HG03432 (cell line): ENCODE measurements around the gene PGGHG.

Experiments
- ATAC-seq: cut with Tn5 transposase; IDR thresholded peaks from one replicate; pipeline ENCODE4 v1.9.1; 2021; ENCODE audit warnings: mild to moderate bottlenecking, moderate library complexity; ENCODE audit not compliant: unreplicated experiment

Gene PGGHG

DNA sequence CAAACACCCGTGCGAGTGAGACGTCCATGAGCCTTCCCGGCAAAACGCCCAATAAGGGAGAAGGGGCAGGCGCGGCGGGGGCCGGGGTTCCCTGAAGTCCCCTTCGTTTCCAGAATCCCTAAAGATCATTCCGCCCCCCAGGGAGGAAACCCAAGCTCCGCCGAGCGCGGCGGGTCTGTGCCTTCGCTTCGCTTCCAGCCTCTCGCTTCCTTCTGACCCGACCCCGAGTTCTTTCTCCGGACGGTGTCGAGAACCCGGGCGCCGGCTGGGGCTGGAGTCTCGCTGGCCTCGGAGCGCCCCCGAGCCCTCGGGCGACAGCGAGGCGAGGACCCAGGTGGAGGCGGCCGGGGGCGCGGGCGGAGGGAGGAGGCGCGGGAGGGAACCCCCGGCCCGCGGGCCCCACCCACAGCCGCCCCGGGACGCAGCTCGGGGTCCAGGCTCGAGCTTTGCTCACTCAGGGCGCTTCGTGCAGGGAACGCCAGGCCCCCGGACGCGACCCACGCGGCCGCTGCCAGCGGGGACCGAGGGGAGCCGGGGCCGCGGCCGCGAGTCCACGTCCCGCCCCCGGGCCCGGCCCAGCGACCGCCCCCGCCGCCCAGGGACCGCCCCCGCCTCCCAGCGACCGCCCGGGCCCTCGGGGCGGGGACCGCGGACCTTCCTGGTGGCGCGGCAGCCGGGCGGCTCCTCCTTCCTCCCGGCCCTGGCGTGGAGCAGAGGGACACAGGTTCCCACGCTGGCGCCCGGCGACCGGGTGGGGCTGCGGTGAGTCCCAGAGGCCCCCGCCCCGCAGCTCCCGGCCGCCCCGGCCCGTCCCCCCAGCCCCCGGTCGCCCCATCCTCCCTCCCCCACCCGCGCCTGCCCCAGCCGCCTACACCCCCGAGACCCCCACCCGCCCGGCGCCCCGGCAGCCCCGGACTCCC is at the start of gene PGGHG:
Gene PGGHG, plus strand, starts transcription at position 649 of the 920 bp plus-strand sequence. CDS start 691 bp downstream, outside the sequence.
- peak; percentile 68 for ATAC-seq

- no peak for ATAC-seq
These were observed 48.6 kb upstream of the PGGHG start for GRCh38 chr11:240315-240714.

- no peak for ATAC-seq
These were observed 47.3 kb upstream of the PGGHG start for GRCh38 chr11:241634-242033.

GRCh38 chr11:244376-244775 is 44.5 kb upstream of the PGGHG start:
- no peak for ATAC-seq

- ATAC-seq = no peak
These were observed 39.9 kb upstream of the PGGHG start for GRCh38 chr11:249062-249461.

DNA sequence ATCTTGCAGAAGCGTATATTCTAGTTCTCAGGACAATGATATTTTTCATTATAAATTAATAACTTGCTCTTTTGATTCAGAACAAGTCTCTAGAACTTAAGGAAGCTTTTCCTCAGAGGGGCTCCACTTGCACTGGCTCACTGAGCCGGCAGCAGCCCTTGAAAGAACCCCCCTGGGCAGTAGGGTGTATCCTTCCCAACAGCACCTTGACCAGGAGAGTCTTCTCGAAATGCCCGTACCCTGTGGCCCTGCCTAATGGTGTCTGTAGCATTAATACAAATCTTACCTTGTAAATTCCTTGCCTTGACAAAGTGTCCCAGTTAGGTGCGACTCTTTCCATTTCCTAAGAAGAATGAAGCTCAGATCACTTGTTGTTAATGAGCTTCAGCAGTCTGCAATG is 38.7 kb upstream of the PGGHG start:
- ATAC-seq = no peak

DNA sequence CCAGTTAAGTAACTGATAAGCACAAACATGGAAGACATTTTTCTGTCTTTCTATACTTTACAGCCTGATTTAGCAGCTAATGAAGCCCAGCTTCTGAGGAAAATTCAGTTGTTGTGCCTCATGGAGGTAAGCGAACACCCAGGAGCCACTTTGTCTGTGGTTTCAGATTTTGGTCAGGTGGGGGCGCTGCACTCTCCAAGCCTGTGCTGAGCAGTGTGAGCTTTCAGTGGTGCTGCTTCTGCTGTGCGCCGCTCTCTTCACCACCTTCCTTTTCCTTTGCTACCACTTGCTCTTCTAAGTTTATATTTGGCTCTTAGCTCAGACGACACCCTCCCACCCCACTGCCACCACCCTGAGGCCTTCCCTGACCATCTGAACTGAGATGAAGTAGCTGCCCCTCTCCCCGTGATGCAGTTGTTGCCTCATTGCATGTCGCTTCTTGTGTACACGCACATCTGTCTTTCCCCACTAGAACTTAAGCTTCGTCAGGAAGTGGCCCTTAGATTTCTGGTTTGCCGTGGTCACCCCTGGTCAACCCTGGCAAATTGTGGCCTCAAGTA is 38.1 kb upstream of the PGGHG start:
- ATAC-seq = no peak

- no peak for ATAC-seq
These were observed 37.4 kb upstream of the PGGHG start for GRCh38 chr11:251550-251949.

DNA sequence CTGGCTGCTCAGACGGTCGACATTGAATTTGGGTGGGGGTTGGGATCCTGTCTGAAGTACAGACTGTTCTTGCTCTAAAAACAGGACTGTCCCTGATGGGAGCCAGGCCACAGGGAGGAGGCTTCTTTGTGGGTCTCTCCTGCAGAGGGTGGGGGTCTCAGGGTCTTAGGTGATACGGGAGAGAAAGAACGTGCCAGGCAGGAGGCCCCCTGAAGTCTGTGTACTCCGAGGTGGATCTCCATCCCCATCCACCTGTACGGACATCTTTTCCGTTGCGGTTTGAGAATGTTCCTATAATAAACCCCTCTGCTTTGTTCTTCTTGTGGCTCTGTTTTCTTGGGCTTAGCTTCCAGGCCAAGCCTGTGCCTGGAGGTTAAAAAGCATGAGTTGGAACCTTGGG is 36.3 kb upstream of the PGGHG start:
- ATAC-seq = no peak

GRCh38 chr11:253160-253885 is 35.6 kb upstream of the PGGHG start:
- no peak for ATAC-seq

DNA sequence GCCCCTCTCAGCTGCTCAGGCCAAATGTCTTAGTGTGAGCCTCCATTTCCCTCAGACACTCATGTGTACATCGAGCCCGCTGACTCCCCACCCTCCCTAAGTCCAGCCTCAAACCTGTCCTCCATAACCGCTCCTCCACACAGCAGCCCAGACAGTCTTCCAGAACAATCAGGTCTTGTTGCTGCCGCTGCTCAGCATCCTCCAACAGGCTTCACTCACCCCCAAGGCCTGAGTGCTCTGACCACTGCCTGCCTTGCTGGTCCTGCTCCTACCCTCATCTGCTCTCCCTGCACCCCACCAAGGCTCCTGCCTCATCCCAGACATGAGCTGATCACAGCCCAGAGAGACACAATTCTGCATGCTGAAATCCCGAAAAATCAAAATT is 35.0 kb upstream of the PGGHG start:
- ATAC-seq = no peak

DNA sequence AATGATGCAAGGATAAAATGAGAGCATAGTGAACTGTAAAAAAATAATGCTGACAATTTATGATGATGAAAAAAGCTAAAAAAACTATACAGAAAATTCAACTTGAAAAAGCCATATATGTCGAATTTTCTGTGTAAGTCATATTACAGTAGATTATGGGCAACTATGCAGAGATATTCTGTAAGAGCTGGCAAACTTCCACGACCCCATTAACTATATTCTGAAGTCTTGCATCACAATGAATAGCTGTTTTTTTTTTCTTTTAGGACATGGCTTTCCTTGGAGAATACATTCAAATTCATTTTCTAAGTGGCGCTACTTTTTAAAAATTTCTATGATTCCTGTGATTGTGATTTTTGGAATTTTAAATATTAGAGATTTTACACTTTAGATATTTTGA is 33.8 kb upstream of the PGGHG start:
- ATAC-seq = no peak

DNA sequence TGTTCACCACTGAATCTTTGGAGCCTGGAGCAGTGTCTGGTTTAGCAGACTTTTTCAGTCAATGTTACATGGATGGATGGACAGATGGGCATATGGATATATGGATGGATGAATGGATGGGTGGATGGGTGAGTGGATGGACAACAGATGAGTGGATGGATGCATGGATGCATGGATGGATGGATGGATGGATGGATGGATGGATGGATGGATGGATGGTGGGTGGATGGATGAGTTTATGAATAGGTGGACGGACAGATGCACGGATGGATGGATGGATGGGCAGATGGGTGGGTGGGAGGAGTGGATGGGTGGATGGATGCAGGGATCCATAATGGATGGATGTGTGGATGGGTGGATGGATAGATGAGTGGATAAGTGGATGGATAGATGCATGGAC is 33.1 kb upstream of the PGGHG start:
- ATAC-seq = no peak

DNA sequence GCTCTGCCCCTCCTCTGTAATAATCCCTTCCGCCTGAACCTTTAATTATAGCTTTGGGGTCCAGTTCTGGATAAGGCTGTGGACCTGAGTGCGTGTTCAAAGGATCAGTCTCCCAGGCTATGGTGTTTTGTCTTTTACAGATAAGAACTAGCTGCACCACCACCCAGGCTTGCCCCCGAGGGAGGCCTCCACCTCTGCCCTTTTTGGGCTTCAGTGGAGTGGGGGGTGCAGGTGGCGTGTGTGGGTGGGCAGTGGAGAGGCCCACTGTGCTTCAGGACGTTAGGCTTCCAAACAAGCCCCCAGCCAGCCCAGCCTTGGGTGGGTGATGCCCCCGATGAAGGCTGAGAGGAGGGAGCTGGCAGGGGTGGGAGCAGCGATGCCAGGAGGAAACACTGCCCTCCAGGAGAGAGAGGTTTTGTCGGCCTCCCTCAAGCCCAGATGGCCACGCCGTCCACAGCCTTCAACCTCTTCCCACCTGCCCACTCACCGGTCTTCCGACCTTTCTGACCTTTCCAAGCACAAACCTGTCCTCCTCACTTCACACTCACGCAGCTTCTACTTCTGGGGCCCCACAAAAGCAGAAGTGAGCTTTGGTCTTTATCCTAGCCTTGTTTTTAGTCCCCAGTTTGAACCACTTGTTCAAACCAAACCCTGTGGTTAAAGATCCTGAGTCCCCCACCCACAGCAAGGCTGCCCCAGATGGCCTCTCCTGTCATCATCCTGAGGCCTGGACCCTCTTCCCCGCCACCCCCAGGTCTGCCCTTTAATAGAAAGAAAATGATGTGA is 31.8 kb upstream of the PGGHG start:
- ATAC-seq = no peak

DNA sequence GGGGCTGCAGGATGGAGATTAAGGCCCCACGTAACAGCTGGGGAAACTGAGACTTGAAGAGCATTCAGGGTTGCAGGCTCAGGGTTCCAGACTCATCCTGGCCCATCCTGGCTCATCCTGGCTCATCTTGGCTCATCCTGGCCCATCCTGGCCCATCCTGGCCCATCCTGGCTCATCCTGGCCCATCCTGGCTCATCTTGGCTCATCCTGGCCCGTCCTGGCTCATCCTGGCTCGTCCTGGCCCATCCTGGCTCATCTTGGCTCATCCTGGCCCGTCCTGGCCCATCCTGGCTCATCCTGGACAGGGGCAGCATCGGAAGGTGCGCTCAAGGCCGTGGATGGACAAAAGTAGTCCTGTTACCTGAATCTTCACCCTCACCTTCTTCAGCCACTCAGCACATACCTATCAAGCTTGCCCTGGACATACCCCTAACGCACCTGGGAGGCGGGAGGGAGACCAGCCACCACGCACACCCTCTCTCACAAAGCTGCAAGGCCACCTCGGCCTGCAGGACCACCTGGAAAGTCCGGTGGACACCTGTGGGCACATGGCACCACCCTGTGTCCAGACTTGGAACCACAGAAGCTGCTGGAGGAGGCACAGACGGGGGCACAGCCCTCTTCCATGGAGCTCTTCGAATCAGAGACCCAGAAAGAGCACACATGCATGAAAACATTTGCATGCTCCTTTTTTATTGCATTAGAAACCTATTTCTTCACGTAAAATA is 31.0 kb upstream of the PGGHG start:
- ATAC-seq = no peak

GRCh38 chr11:259413-259812 is 29.5 kb upstream of the PGGHG start:
- ATAC-seq = no peak

GRCh38 chr11:261624-262023 is 27.3 kb upstream of the PGGHG start:
- ATAC-seq = no peak

GRCh38 chr11:266676-267439 is 22.1 kb upstream of the PGGHG start:
- ATAC-seq = no peak

DNA sequence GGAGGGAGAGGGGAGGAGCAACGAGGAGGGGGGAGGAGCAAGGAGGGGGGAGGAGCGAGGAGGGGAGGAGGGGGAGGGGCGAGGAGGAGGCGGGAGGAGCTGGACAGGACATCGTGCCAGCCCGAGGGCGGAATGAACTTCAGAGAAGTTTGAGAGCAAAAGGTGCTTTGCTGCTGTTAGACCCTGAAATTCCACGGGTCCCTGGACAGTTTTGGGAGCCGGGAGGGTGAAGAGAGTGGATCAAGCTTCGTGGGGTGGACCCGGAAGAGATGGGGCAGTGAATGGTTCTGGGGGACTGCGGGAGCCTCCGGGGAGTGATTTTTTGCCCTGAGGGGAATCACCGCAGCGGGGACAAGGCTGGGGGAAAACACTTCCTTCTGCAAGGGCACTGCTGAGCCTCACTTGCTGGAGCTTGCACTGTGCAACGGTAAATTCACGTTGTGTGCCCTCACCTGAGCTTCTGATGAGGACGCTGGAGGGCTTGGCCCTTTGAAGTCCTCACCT is 21.4 kb upstream of the PGGHG start:
- peak; percentile 19 for ATAC-seq
